PC-3 (cell line): Measurements from ENCODE around the gene SPINDOC. TPM values are rescaled to one million over a fixed set of nuclear protein-coding genes. Genes with fewer than 3 reads are reported as not detected.
A peak's percentile ranks its signal among the peaks of the same experiment; 100 is the strongest.

ENCODE experiments used
- ATAC-seq: fragments of 200-7000 bp; cut with Tn5 transposase; 2 replicates; pipeline ENCODE4 v1.9.1; 2020; ENCODE audit warnings: mild to moderate bottlenecking, moderate library complexity
- BruUV-seq: library from RNA; stranded (reverse); fragments of 400-500 nt; replicated peaks from 2 replicates; lab custom pipeline; 2021; lab: Mats Ljungman, UMichigan
- CTCF ChIA-PET: fragments of 300-600 bp; sonication (Branson Sonifier 250); formaldehyde crosslinking; loops from one replicate; lab custom pipeline; 2022; ENCODE audit warnings: antibody characterized with exemption; lab: Charles Lee
- POLR2A ChIA-PET: fragments of 300-600 bp; sonication (Branson Sonifier 250); formaldehyde crosslinking; loops from one replicate; lab custom pipeline; 2022; ENCODE audit warnings: antibody characterized with exemption; ENCODE audit not compliant: unreplicated experiment; lab: Charles Lee
- DNase-seq: peaks from one replicate; pipeline ENCODE4 v3.0.0-alpha.2; 2015
- H2AFZ ChIP-seq: fragments of 300-600 bp; sonication (generic); 2 replicates; pipeline ENCODE4 v1.6.0; 2016; ENCODE audit warnings: antibody characterized with exemption, low read length
- H3F3A ChIP-seq: fragments of 300-600 bp; sonication (generic); one replicate; pipeline ENCODE4 v1.6.0; 2017; ENCODE audit warnings: antibody characterized with exemption, low read length, control low read depth, mild to moderate bottlenecking; ENCODE audit not compliant: unreplicated experiment
- H3K27ac ChIP-seq: fragments of 300-600 bp; sonication (generic); 2 replicates; pipeline ENCODE4 v1.5.1; 2016; ENCODE audit warnings: mild to moderate bottlenecking, low read length
- H3K27me3 ChIP-seq: fragments of 300-600 bp; sonication (generic); 2 replicates; pipeline ENCODE4 v1.6.1; 2016; ENCODE audit warnings: low read length, mixed read lengths
- H3K36me3 ChIP-seq: fragments of 300-600 bp; sonication (generic); 2 replicates; pipeline ENCODE4 v1.6.1; 2016; ENCODE audit warnings: low read depth, mixed run types, low read length, mixed read lengths
- H3K4me1 ChIP-seq: fragments of 300-600 bp; sonication (generic); 2 replicates; pipeline ENCODE4 v1.5.1; 2016; ENCODE audit warnings: low read length; ENCODE audit not compliant: insufficient read depth
- H3K4me2 ChIP-seq: fragments of 300-600 bp; sonication (generic); 2 replicates; pipeline ENCODE4 v1.6.0; 2016; ENCODE audit warnings: low read length
- H3K4me3 ChIP-seq: fragments of 300-600 bp; sonication (generic); 2 replicates; pipeline ENCODE4 v1.5.1; 2016; ENCODE audit warnings: mild to moderate bottlenecking, low read length, mixed read lengths
- H3K79me2 ChIP-seq: fragments of 300-600 bp; sonication (generic); 2 replicates; pipeline ENCODE4 v1.6.1; 2017; ENCODE audit warnings: low read length, mixed read lengths
- H3K9ac ChIP-seq: fragments of 300-600 bp; sonication (generic); 2 replicates; pipeline ENCODE4 v1.6.0; 2016; ENCODE audit warnings: mild to moderate bottlenecking, low read length
- H3K9me2 ChIP-seq: fragments of 300-600 bp; sonication (generic); replicated peaks from 2 replicates; pipeline ENCODE4 v1.6.1; 2016; ENCODE audit warnings: mixed run types, low read length, mixed read lengths
- H3K9me3 ChIP-seq: fragments of 300-600 bp; sonication (generic); 2 replicates; pipeline ENCODE4 v1.6.1; 2016; ENCODE audit warnings: low read length, mixed read lengths
- H4K20me1 ChIP-seq: fragments of 300-600 bp; sonication (generic); 2 replicates; pipeline ENCODE4 v1.6.1; 2016; ENCODE audit warnings: low read length, mixed read lengths
- CTCF ChIP-seq: fragments of 300-600 bp; sonication (generic); conservative IDR thresholded peaks from 2 replicates; pipeline ENCODE4 v1.5.1; 2017; ENCODE audit warnings: antibody characterized with exemption, low read depth, mild to moderate bottlenecking, low read length
- EZH2 ChIP-seq: fragments of 300-600 bp; sonication (generic); IDR thresholded peaks from one replicate; pipeline ENCODE4 v1.6.1; 2017; ENCODE audit warnings: antibody characterized with exemption, mild to moderate bottlenecking, low read length; ENCODE audit not compliant: unreplicated experiment
- EZH2phosphoT487 ChIP-seq: fragments of 300-600 bp; sonication (generic); IDR thresholded peaks from 2 replicates; pipeline ENCODE4 v1.6.1; 2018; ENCODE audit warnings: mild to moderate bottlenecking, antibody characterized with exemption, low read length, borderline replicate concordance
- intact Hi-C: fragments of 100-400 bp; cut with micrococcal nuclease; formaldehyde crosslinking; loops from 2 replicates; pipeline ENCODE4 v1.9.0; 2023
- total RNA-seq: library from RNA; depleted of rRNA; stranded (reverse); fragments of >200 nt; gene quantifications from 2 replicates; pipeline ENCODE4 v1.2.3, GENCODE V29; 2014

SPINDOC gene
- total RNA-seq, 1 experiment from 2014 or later, result 61.5 TPM

GRCh38 chr11:63872800-63873197 is 59.5 kb downstream of the SPINDOC start:
- POLR2A ChIA-PET, result no interaction called here
- Histone ChIP-seq H2AFZ (no peak overlapping the region), H3F3A (no peaks in the 10 kb centered on the region), H3K79me2 (peaks cover 86% of the 10 kb centered on the region), H3K9me2 (no peaks in the 10 kb centered on the region), H3K27me3 (no peaks in the 10 kb centered on the region), H3K4me3 (no peak overlapping the region), H3K27ac (peak overlapping the region; percentile 50; the same call in 1 of the 2 replicates), H3K4me2 (peak overlapping the region; percentile 75), H3K36me3 (no peaks in the 10 kb centered on the region; the same call in 1 of the 2 replicates), H4K20me1 (peaks cover 24% of the 10 kb centered on the region), H3K9ac (no peak overlapping the region), H3K9me3 (no peaks in the 10 kb centered on the region), H3K4me1 (peaks cover 52% of the 10 kb centered on the region)
- no peak for TF ChIP-seq EZH2
- TF ChIP-seq EZH2phosphoT487, result no peak
- TF ChIP-seq CTCF, result no peak
- DNase-seq (no peak), ATAC-seq (no peak)
- CTCF ChIA-PET, result interaction anchor here (0.5 to 1.2 kb wide), 5 partner anchors 28 to 882 kb away, joined by 3 to 20 read pairs (median 8); partner anchors contain the start of genes MARK2 and NAA40
- intact Hi-C loops, result loop anchor here (1.0 kb wide), 1 partner anchor 35 kb away; no protein-coding TSS in a partner anchor
- no TSS peak for BruUV-seq

GRCh38 chr11:63873311-63873710 is 60.1 kb downstream of the SPINDOC start:
- Histone ChIP-seq H3K9ac (no peak overlapping the region), H3K79me2 (peaks cover 86% of the 10 kb centered on the region), H3K4me1 (peaks cover 47% of the 10 kb centered on the region), H3F3A (no peaks in the 10 kb centered on the region), H3K27me3 (no peaks in the 10 kb centered on the region), H3K9me2 (no peaks in the 10 kb centered on the region), H3K9me3 (no peaks in the 10 kb centered on the region), H3K36me3 (no peaks in the 10 kb centered on the region; the same call in 1 of the 2 replicates), H2AFZ (no peak overlapping the region), H3K4me3 (no peak overlapping the region), H3K4me2 (peak overlapping the region; percentile 56), H3K27ac (no peak overlapping the region), H4K20me1 (peaks cover 24% of the 10 kb centered on the region)
- CTCF ChIA-PET, result no interaction called here
- intact Hi-C loops, result no loop called here
- no TSS peak for BruUV-seq
- ATAC-seq (no peak), DNase-seq (no peak)
- TF ChIP-seq CTCF, result no peak
- TF ChIP-seq EZH2phosphoT487, result no peak
- TF ChIP-seq EZH2, result no peak
- POLR2A ChIA-PET, result no interaction called here

GRCh38 chr11:63874511-63874910 is 61.3 kb downstream of the SPINDOC start:
- no peaks in the 10 kb centered on the region for H3K9me3 ChIP-seq
- CTCF ChIA-PET, result no interaction called here
- POLR2A ChIA-PET, result no interaction called here
- no peaks in the 10 kb centered on the region for H3K9me2 ChIP-seq
- H3K36me3 ChIP-seq, result peaks cover 5% of the 10 kb centered on the region
- TF ChIP-seq EZH2 (no peak), CTCF (no peak), EZH2phosphoT487 (no peak)
- intact Hi-C loops, result no loop called here
- BruUV-seq, result no TSS peak
- DNase-seq (no peak), ATAC-seq (no peak)
- no peaks in the 10 kb centered on the region for H3K27me3 ChIP-seq
- no peak overlapping the region for H3K9ac ChIP-seq
- no peak overlapping the region for H2AFZ ChIP-seq
- no peaks in the 10 kb centered on the region for H3F3A ChIP-seq
- peaks cover 45% of the 10 kb centered on the region for H3K4me1 ChIP-seq
- peaks cover 84% of the 10 kb centered on the region for H3K79me2 ChIP-seq
- no peak overlapping the region for H3K4me3 ChIP-seq
- peaks cover 26% of the 10 kb centered on the region for H4K20me1 ChIP-seq
- H3K4me2 ChIP-seq, result no peak overlapping the region
- H3K27ac ChIP-seq, result no peak overlapping the region
